Activated CD4-positive, alpha-beta T cell treated with anti-CD3 and anti-CD28 coated beads, Interleukin-2, amount 10 ng/mL, durations not matched to agents 7 days and 5 days (primary cell): ENCODE measurements around the gene RBFOX2. TPM values are rescaled to one million over a fixed set of nuclear protein-coding genes. Genes with fewer than 3 reads are reported as not detected.

Experiments used
- CTCF ChIA-PET: fragments of 350-600 bp; sonication (Branson Sonifier 250); formaldehyde crosslinking; loops from one replicate; lab custom pipeline; 2021; ENCODE audit warnings: antibody characterized with exemption; lab: Charles Lee
- POLR2A ChIA-PET: fragments of 350-600 bp; sonication (Branson Sonifier 250); formaldehyde crosslinking; loops from one replicate; lab custom pipeline; 2021; ENCODE audit warnings: antibody characterized with exemption; lab: Charles Lee
- DNase-seq: peaks from one replicate; pipeline ENCODE4 v3.0.0-alpha.2; 2020
- H3K27ac Mint-ChIP-seq: one replicate; pipeline ENCODE4 v1.8.0; 2021; ENCODE audit warnings: mild to moderate bottlenecking, moderate library complexity, mixed read lengths
- H3K27me3 Mint-ChIP-seq: one replicate; pipeline ENCODE4 v1.8.0; 2021; ENCODE audit warnings: mixed read lengths
- H3K36me3 Mint-ChIP-seq: one replicate; pipeline ENCODE4 v1.8.0; 2021; ENCODE audit warnings: low read depth, mixed read lengths
- H3K4me1 Mint-ChIP-seq: one replicate; pipeline ENCODE4 v1.8.0; 2021; ENCODE audit warnings: mixed read lengths
- H3K4me3 Mint-ChIP-seq: one replicate; pipeline ENCODE4 v1.8.0; 2021; ENCODE audit warnings: mild to moderate bottlenecking, moderate library complexity, mixed read lengths
- H3K9me3 Mint-ChIP-seq: one replicate; pipeline ENCODE4 v1.8.0; 2021; ENCODE audit warnings: mixed read lengths
- total RNA-seq, 2 experiments: library from RNA; stranded (reverse); gene quantifications; one replicate each; pipeline ENCODE4 v1.2.3, GENCODE V29; 2021

The RBFOX2 gene
- total RNA-seq, 2 experiments from 2014 or later, result 0.77 to 0.99 TPM

DNA sequence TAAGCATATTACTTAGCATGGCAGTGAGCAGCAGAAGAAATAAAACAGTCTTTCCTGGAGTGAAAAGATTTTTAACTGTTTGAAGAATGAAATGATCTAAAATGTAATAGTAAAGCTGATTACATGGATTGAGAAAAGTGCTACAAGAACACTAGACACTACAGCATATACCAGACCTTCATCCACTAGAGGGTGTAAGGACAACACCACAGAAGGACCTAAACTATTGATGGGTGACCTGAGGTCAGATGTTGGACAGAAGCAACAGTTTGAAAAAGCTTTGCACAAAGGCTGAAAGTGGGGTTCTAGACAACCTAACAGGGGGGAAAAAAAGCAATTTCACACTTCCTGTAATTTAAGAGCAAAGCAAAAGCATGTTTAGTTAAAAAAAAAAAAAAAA, 97.7 kb downstream of the RBFOX2 start:
- ChIA-PET CTCF (interaction anchor here (1.0 kb wide), 1 partner anchor 135 kb away, joined by 3 read pairs; no protein-coding TSS in a partner anchor), POLR2A (no interaction called here)
- H3K36me3 Mint-ChIP-seq, result no peaks in the 10 kb centered on the region
- no peaks in the 10 kb centered on the region for H3K9me3 Mint-ChIP-seq
- no peaks in the 10 kb centered on the region for H3K27me3 Mint-ChIP-seq
- H3K4me3 Mint-ChIP-seq, result no peak overlapping the region
- no peaks in the 10 kb centered on the region for H3K4me1 Mint-ChIP-seq
- DNase-seq, result no peak
- peak overlapping the region; percentile 31 for H3K27ac Mint-ChIP-seq

DNA sequence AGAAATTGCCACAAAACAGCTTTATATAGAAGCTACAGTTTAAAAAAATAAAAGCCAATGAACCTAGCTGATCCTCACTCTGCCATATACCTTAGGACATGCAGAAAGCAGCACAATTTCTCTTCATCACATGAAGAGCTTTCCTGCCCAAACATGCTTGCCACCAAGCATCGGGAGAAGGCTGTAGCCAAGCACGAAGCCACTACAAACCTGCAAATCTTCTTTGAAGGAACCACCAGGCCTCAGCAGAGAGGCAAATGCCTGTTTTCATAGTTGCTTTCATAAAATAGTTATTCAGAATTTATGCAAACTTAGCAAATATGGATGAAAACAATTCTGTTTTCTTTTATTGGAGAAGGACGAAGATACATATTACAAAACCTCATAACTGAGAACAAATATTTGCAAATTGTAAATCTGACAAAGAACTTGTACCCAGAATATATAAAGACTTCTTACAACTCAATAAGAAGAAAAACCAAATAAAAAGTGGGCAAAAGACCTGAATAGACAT, 100.3 kb downstream of the RBFOX2 start:
- CTCF ChIA-PET, result interaction anchor here (1.9 kb wide), 1 partner anchor 137 kb away, joined by 4 read pairs; no protein-coding TSS in a partner anchor
- no peak overlapping the region for H3K27ac Mint-ChIP-seq

DNA sequence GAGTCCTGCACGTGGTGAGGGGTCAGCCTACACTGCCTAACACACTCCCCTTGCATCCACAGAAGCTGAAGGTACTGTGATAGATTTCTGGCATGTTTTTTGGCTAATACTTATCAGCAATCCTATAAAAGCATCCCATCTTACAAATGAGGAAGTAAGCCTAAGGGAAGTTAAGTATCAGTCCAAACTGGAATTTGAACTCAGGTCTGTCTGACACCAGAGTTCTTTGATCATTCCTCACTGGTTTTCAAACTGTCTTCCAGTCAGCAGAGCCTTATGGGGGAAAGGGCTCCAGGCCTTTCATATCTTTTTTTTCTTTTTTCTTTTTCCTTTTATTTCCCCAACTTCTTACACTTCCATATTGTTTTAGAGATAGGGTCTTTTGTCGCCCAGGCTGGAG, 105.6 kb downstream of the RBFOX2 start:
- POLR2A ChIA-PET, result no interaction called here
- no peak overlapping the region for H3K27ac Mint-ChIP-seq
- CTCF ChIA-PET, result interaction anchor here (0.6 kb wide), 1 partner anchor 229 kb away, joined by 4 read pairs; no protein-coding TSS in a partner anchor
- H3K4me1 Mint-ChIP-seq, result peaks cover 4% of the 10 kb centered on the region
- H3K27me3 Mint-ChIP-seq, result no peaks in the 10 kb centered on the region
- no peak overlapping the region for H3K4me3 Mint-ChIP-seq
- no peaks in the 10 kb centered on the region for H3K36me3 Mint-ChIP-seq
- H3K9me3 Mint-ChIP-seq, result no peaks in the 10 kb centered on the region
- no peak for DNase-seq

More for the DNA sequence above, 100.3 kb downstream of the RBFOX2 start:
- no peaks in the 10 kb centered on the region for H3K9me3 Mint-ChIP-seq
- POLR2A ChIA-PET, result interaction anchor here (0.6 kb wide), 1 partner anchor 120 kb away, joined by 3 read pairs; no protein-coding TSS in a partner anchor
- no peaks in the 10 kb centered on the region for H3K4me1 Mint-ChIP-seq
- H3K27me3 Mint-ChIP-seq, result no peaks in the 10 kb centered on the region
- no peaks in the 10 kb centered on the region for H3K36me3 Mint-ChIP-seq
- DNase-seq, result no peak
- H3K4me3 Mint-ChIP-seq, result no peak overlapping the region

GRCh38 chr22:35921777-35922176, 106.8 kb downstream of the RBFOX2 start:
- Mint-ChIP-seq H3K27ac (no peak overlapping the region), H3K4me3 (no peak overlapping the region), H3K4me1 (peaks cover 4% of the 10 kb centered on the region), H3K9me3 (no peaks in the 10 kb centered on the region), H3K36me3 (no peaks in the 10 kb centered on the region), H3K27me3 (no peaks in the 10 kb centered on the region)
- peak; percentile 50 for DNase-seq
- POLR2A ChIA-PET, result no interaction called here
- CTCF ChIA-PET, result interaction anchor here (0.6 kb wide), 2 partner anchors 25 to 136 kb away, joined by 3 read pairs; no protein-coding TSS in a partner anchor

DNA sequence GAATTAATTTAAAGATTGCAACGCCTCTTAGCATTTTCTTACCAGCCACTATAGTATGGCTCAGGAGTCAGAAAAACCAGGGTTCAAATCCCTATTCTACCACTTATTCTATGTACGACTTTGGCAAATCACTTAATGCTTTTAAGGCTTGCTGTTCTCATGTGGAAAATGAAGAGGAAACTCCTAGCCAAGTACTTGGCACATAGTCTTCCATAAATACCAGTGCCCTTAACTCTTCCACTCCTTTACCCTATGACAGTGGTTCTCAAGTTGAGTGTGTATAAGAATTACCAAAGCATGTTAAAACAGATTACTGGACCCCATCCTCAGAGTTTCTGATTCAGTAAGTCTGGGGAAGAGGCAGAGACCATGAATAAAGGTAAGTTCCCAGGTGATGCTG, 107.6 kb downstream of the RBFOX2 start:
- H3K36me3 Mint-ChIP-seq, result no peaks in the 10 kb centered on the region
- H3K4me3 Mint-ChIP-seq, result no peak overlapping the region
- H3K4me1 Mint-ChIP-seq, result peaks cover 4% of the 10 kb centered on the region
- no peak overlapping the region for H3K27ac Mint-ChIP-seq
- H3K27me3 Mint-ChIP-seq, result no peaks in the 10 kb centered on the region
- H3K9me3 Mint-ChIP-seq, result no peaks in the 10 kb centered on the region
- ChIA-PET POLR2A (no interaction called here), CTCF (no interaction called here)
- no peak for DNase-seq

GRCh38 chr22:35919002-35919542, 109.6 kb downstream of the RBFOX2 start:
- POLR2A ChIA-PET, result no interaction called here
- no peak overlapping the region for H3K4me3 Mint-ChIP-seq
- DNase-seq, result no peak
- no peaks in the 10 kb centered on the region for H3K9me3 Mint-ChIP-seq
- CTCF ChIA-PET, result no interaction called here
- no peaks in the 10 kb centered on the region for H3K36me3 Mint-ChIP-seq
- peaks cover 20% of the 10 kb centered on the region for H3K4me1 Mint-ChIP-seq
- peaks cover 4% of the 10 kb centered on the region for H3K27me3 Mint-ChIP-seq
- no peak overlapping the region for H3K27ac Mint-ChIP-seq

DNA sequence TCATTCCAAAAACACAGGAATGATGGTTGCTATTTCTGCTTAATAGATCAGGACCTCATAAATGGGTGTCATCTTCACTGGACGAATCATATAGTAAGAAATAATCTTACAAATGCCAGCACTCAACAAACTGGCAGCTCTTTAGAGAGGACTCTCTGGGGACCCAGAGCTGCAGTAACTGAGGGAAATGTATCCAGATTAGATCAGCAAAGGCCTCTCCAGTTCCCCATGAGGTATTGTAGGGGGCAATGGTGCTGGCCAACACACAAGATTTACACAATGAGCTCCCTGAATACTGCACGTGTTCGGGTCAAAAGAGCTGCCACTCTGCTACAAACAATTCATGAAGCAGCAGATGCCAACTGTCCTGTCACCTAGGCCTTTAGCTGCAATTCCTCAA, 110.2 kb downstream of the RBFOX2 start:
- Mint-ChIP-seq H3K4me1 (peaks cover 20% of the 10 kb centered on the region), H3K4me3 (no peak overlapping the region), H3K27ac (no peak overlapping the region), H3K36me3 (no peaks in the 10 kb centered on the region), H3K27me3 (peaks cover 4% of the 10 kb centered on the region), H3K9me3 (no peaks in the 10 kb centered on the region)
- ChIA-PET POLR2A (no interaction called here), CTCF (interaction anchor here (0.6 kb wide), 1 partner anchor 49 kb away, joined by 3 read pairs; no protein-coding TSS in a partner anchor)
- DNase-seq, result no peak

DNA sequence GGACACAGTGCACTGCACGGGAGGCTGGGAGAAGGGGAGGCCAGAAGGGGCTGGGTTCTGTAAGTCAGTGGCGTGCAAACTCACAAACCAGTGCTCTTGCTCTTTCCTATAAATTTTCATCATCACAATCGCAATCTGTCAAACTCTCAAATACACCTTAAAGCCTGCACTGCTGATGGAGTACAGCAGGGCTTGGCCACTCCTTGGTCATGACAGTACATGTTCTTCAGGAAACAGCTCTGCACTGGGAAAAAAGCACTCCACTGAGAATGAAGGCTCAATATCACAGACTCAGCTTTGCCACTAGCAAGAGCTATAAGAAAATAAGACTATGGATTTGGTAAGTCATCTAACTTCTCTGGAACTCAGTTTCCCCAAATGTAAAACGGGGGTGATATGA, 111.0 kb downstream of the RBFOX2 start:
- POLR2A ChIA-PET, result no interaction called here

DNA sequence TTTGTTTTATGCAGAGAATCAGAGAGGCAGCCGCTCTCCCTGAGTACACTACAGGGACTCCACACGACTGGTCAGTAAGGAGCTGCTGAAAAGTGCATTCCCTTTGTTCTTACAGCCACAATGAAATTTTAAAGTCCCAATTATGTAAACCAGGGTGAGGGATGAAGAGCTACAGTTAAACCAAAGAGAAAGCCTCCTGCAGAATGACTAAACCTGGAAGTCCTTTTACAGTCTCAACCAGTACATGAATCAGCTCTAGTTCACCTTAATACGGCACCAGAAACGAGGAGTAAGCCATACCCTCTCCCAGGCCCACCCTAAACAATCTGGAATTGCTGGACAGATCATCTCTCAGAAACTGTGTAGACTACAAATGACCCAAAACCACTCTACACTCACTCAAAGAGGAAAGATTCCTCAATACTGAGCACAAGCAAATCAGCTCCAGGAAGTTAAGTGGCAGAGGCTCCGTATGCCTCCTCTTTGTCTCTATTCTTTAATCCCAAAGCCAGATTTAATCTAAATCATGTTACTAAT, 113.1 kb downstream of the RBFOX2 start:
- Mint-ChIP-seq H3K27ac (no peak overlapping the region), H3K4me1 (peaks cover 19% of the 10 kb centered on the region), H3K4me3 (no peak overlapping the region), H3K27me3 (peaks cover 4% of the 10 kb centered on the region), H3K9me3 (no peaks in the 10 kb centered on the region), H3K36me3 (no peaks in the 10 kb centered on the region)
- ChIA-PET CTCF (interaction anchor here (1.0 to 1.2 kb wide), 3 partner anchors 14 to 285 kb away, joined by 3 to 4 read pairs (median 4); no protein-coding TSS in a partner anchor), POLR2A (interaction anchor here (0.9 to 1.1 kb wide), 2 partner anchors 11 to 267 kb away, joined by 3 read pairs; partner anchors contain the start of gene APOL6)
- DNase-seq, result no peak

More for the DNA sequence above, 111.0 kb downstream of the RBFOX2 start:
- Mint-ChIP-seq H3K9me3 (no peaks in the 10 kb centered on the region), H3K27ac (no peak overlapping the region), H3K27me3 (peaks cover 4% of the 10 kb centered on the region), H3K36me3 (no peaks in the 10 kb centered on the region), H3K4me3 (no peak overlapping the region), H3K4me1 (peaks cover 23% of the 10 kb centered on the region)
- no peak for DNase-seq
- CTCF ChIA-PET, result interaction anchor here (0.6 kb wide), 1 partner anchor 48 kb away, joined by 3 read pairs; no protein-coding TSS in a partner anchor

DNA sequence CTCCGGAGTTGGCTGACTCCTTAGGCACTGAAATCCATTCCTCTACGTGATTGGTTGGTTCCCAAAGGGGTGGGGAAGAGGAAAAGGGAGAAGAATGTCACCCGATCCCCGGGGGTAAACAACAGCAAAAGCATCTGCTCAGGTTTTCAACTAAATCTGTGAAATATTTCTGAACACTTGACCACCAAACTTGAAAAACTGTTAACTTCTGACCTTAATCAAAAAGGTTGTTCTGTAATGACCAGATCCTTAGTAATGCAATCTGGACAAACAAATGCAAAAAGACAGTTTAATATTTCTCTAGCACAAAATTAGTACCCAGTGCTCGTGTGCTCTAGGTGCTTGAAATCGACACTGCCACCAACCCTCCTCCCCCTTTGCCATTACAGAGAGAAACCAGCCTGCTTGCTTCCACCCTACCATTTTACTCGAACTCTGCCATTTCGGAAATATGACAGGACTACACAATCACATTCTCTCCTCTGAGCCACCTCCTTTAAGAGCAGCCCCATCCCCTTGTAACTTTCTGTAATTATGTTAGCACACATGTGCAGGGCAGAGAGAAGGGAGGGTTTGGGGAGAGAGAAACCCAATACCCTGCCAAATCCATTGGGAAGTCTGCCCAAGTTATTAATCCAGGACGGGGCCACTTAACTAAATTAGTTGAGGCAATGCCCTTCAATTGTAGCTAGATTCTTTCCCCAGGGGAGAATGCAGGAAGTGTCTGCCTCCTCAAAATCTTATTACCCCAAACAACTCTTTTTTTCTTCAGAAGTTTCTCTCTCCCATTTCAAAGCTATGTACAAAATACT, 113.8 kb downstream of the RBFOX2 start:
- ChIA-PET POLR2A (interaction anchor here (0.9 kb wide), 1 partner anchor 11 kb away, joined by 3 read pairs; no protein-coding TSS in a partner anchor), CTCF (interaction anchor here (0.6 to 1.0 kb wide), 3 partner anchors 14 to 526 kb away, joined by 3 to 4 read pairs (median 3); no protein-coding TSS in a partner anchor)
- H3K27ac Mint-ChIP-seq, result no peak overlapping the region
- peaks cover 19% of the 10 kb centered on the region for H3K4me1 Mint-ChIP-seq
- H3K9me3 Mint-ChIP-seq, result no peaks in the 10 kb centered on the region
- H3K27me3 Mint-ChIP-seq, result peaks cover 4% of the 10 kb centered on the region
- H3K36me3 Mint-ChIP-seq, result no peaks in the 10 kb centered on the region
- no peak for DNase-seq
- peak overlapping the region; percentile 4 for H3K4me3 Mint-ChIP-seq

DNA sequence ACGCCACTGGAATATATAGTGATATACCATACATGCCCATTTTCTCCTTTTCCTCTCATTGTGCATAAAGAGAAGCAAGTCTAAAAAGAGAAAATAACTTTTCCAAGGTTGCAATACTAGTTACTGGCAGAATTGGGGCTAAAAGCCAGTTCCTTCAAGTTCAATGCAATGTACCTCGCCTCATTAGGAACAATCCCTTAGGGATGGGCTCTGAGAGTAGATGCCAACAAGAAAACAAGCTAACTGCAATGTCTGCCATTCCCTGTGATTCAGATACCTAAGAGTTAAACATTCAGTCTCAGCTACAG, 114.3 kb downstream of the RBFOX2 start:
- DNase-seq, result no peak
- Mint-ChIP-seq H3K4me1 (peaks cover 19% of the 10 kb centered on the region), H3K4me3 (peak overlapping the region; percentile 4), H3K36me3 (no peaks in the 10 kb centered on the region), H3K27me3 (peaks cover 4% of the 10 kb centered on the region), H3K9me3 (no peaks in the 10 kb centered on the region), H3K27ac (no peak overlapping the region)
- ChIA-PET POLR2A (no interaction called here), CTCF (no interaction called here)

GRCh38 chr22:35913925-35914324, 114.7 kb downstream of the RBFOX2 start:
- H3K4me1 Mint-ChIP-seq, result peaks cover 19% of the 10 kb centered on the region
- H3K27me3 Mint-ChIP-seq, result peaks cover 4% of the 10 kb centered on the region
- H3K36me3 Mint-ChIP-seq, result no peaks in the 10 kb centered on the region
- no peaks in the 10 kb centered on the region for H3K9me3 Mint-ChIP-seq
- H3K27ac Mint-ChIP-seq, result no peak overlapping the region
- no peak for DNase-seq
- H3K4me3 Mint-ChIP-seq, result no peak overlapping the region
- CTCF ChIA-PET, result no interaction called here
- POLR2A ChIA-PET, result no interaction called here
